Effector memory CD4-positive, alpha-beta T cell (primary cell): ENCODE measurements around the gene TMEM61.
A peak's percentile ranks its signal among the peaks of the same experiment; 100 is the strongest.
"Not testable (repeated sequence)": the region's sequence is repeated elsewhere in the genome, so short reads cannot be mapped to it uniquely, and the experiment has no call there.

Source experiments
- DNase-seq, 3 donors: peaks; one replicate each; pipeline ENCODE4 v3.0.0-alpha.2; 2020
- H3K27ac ChIP-seq: 2 replicates; pipeline ENCODE4 v1.7.0; 2013; ENCODE audit warnings: mild to moderate bottlenecking, low read length, moderate library complexity; ENCODE audit not compliant: insufficient read depth, poor library complexity, severe bottlenecking
- H3K27me3 ChIP-seq: replicated peaks from 2 replicates; pipeline ENCODE4 v1.7.0; 2013; ENCODE audit warnings: mild to moderate bottlenecking, low read length; ENCODE audit not compliant: insufficient read depth, control insufficient read depth, poor library complexity, severe bottlenecking
- H3K36me3 ChIP-seq: 2 replicates; pipeline ENCODE4 v1.7.0; 2013; ENCODE audit warnings: mild to moderate bottlenecking, low read length, moderate library complexity; ENCODE audit not compliant: control insufficient read depth, insufficient read depth
- H3K4me1 ChIP-seq: 2 replicates; pipeline ENCODE4 v1.7.0; 2013; ENCODE audit warnings: low read length, mild to moderate bottlenecking; ENCODE audit not compliant: control insufficient read depth, insufficient read depth, poor library complexity, severe bottlenecking
- H3K4me3 ChIP-seq: 2 replicates; pipeline ENCODE4 v1.7.0; 2013; ENCODE audit warnings: low read length, low read depth, mild to moderate bottlenecking; ENCODE audit not compliant: insufficient read depth, poor library complexity, severe bottlenecking
- H3K9me3 ChIP-seq: 2 replicates; pipeline ENCODE4 v1.7.0; 2013; ENCODE audit warnings: mild to moderate bottlenecking, low read length, moderate library complexity; ENCODE audit not compliant: control insufficient read depth

The TMEM61 gene

DNA sequence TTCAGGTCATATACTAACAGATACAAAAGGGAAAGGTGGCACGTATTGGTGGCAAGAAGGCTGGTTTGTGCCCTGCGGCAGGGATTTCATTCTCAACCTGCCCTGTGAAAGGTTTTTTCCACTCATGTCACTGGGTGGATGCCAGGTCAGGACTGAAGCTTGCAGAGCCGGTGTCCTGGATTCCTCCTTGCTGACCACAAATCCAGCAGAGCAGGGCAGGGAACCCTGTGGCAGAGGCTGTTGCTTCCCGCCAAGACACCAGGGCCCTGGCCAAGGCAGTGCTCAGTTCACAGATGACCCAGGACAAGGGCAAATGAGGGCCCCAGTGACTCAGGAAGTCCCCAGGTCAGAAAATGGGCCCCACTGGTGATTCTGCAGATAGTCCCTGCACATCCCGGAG is 34.7 kb downstream of the TMEM61 start:
- Histone ChIP-seq H3K9me3 (no peaks in the 10 kb centered on the region), H3K4me3 (no peak overlapping the region), H3K27ac (no peak overlapping the region), H3K27me3 (no peaks in the 10 kb centered on the region), H3K4me1 (no peaks in the 10 kb centered on the region), H3K36me3 (no peaks in the 10 kb centered on the region)
- no peak for DNase-seq

DNA sequence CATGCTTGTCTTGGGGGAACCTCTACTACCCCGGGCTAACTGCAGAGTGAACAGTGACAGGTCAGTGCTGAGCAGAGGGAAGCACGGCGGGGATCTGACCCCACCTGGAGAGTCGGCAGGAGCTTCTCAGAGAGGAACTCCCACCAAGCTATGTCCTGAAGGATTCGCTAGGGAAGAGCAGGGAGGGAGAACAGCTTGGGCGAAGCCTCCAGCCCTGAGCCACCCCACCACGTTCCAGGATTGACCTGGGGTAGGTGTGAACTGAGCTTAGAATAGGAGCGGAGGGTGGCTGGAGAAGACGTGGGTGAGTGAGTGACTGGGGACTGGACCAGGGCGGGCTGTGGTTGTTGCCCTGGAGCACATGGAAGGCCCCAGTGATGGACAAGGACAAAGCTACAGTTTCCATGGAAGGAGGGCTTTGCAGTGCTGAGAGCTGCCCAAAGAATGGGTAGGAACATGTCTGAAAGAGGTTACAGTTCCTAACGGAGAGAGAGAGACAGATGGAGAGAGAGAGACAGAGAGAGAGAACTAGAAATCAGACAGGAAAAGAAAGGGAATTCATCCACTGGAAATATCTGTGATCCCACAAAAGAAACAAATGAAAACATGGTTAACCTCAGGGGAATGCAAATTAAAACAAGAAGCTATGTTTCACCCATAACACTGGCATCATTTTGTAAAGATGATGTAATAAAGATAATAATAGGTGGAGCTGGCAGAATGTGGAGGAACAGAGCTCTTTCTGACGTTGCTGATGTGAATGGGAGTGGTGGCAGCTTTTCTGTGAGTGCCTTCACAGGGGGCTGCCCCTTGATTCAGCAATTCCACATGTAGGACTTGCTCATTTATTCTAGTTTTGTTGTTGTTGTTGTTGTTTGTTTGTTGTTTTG is 35.5 kb downstream of the TMEM61 start:
- no peak for DNase-seq
- Histone ChIP-seq H3K4me1 (no peaks in the 10 kb centered on the region), H3K4me3 (no peak overlapping the region), H3K27ac (no peak overlapping the region), H3K27me3 (no peaks in the 10 kb centered on the region), H3K9me3 (no peaks in the 10 kb centered on the region), H3K36me3 (no peaks in the 10 kb centered on the region)

DNA sequence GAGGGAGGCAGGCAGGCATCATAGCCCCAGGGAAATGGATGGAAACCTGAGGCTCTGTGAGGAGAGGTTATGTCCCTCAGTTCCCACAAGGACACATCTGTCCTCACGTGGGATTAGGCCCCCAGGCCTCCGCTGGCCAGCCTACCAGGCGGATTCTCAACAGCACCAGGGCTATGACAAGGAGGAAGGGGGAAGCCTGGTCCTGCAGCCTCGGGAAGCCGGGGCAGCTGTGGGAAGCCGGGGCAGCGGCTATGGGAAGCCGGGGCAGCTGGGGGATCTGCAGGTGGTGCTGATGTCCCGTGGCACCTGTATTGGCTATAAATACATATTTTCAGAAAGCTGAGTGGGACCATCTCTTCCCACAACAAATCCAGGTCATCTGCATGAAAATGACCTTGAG is 38.0 kb downstream of the TMEM61 start:
- DNase-seq = no peak

DNA sequence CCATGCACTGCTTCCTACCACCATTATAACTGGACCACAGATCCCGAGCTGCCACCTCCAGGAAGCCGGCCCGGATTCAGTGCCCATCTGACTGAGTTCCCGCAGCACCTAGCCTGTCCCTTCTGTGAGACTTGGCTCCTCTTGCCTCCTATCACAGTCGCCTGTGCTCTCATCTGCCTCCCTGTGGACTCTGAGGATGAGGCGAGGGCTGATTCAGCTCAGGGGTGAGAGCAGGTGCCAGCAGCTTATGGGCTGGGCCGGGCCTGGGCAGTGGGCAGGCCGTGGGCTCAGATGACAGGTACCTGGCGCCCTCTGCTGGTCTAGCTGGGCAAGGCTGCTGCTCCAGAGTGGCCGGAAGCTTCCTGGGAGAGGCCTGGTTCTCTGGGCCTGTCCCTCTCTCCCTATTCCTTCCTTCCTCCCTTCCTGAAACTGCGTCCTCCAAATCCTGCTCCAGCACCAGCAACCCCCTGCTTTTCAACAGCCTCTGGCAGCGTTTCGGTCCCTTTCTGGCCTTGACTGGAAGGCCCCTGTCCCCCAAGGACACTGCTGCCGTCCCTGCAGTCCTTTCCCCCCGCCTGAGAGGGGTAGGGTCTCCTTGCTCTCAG is 41.6 kb downstream of the TMEM61 start:
- Histone ChIP-seq H3K27me3 (peaks cover 4% of the 10 kb centered on the region), H3K4me3 (no peak overlapping the region), H3K36me3 (no peaks in the 10 kb centered on the region), H3K4me1 (no peaks in the 10 kb centered on the region), H3K9me3 (no peaks in the 10 kb centered on the region), H3K27ac (no peak overlapping the region)
- peak; percentile 22 to 45 (median 23) for DNase-seq

More for the DNA sequence above, 38.0 kb downstream of the TMEM61 start:
- no peaks in the 10 kb centered on the region for H3K36me3 ChIP-seq
- no peaks in the 10 kb centered on the region for H3K9me3 ChIP-seq
- no peaks in the 10 kb centered on the region for H3K4me1 ChIP-seq
- no peak overlapping the region for H3K27ac ChIP-seq
- peaks cover 4% of the 10 kb centered on the region for H3K27me3 ChIP-seq
- no peak overlapping the region for H3K4me3 ChIP-seq

DNA sequence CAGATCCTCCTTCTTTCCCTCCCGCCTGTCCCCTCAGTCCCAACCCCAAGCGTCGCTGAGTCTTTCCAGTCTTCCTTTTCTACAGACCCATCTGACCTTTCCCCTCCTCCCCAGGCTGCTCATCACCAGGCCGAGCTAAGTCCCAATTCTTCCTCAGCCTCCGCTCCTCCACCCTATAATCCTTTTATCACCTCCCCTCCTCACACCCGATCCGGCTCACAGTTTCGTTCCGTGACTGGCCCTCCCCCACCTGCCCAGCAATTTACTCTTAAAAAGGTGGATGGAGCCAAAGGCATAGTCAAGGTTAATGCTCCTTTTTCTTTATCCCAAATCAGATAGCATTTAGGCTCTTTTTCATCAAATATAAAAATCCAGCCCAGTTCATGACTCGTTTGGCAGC is 43.7 kb downstream of the TMEM61 start:
- not testable (repeated sequence) for DNase-seq, H3K4me1 ChIP-seq, H3K9me3 ChIP-seq, H3K27ac ChIP-seq, H3K4me3 ChIP-seq, H3K36me3 ChIP-seq, H3K27me3 ChIP-seq

DNA sequence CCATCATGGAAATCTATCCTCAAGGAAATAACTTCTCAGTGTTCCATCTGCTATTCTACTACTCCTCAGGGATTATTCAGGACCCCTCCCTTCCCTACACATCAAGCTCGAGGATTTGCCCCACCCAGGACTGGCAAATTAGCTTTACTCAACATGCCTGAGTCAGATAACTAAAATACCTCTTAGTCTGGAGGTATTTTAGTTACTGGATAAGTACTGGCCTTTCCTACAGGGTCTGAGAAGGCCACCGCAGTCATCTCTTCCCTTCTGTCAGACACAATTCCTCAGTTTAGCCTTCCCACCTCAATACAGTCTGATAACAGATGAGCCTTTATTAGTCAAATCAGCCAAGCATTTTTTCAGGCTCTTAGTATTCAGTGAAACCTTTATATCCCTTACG is 46.3 kb downstream of the TMEM61 start:
- DNase-seq, H3K27ac ChIP-seq, H3K4me3 ChIP-seq, H3K4me1 ChIP-seq, H3K9me3 ChIP-seq, H3K27me3 ChIP-seq, H3K36me3 ChIP-seq: not testable (repeated sequence)

DNA sequence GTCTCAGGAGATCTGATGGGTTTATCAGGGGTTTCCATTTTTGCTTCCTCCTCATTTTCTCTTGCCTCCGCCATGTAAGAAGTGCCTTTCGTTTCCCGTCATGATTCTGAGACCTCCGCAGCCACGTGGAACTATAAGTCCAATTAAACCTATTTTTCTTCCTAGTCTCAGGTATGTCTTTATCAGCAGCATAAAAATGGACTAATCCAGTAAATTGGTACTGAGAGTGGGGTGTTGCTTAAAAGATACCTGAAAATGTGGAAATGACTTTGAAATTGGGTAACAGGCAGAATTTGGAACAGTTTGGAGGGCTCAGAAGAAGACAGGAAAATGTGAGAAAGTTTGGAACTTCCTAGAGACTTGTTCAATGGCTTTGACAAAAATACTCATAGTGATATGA is 50.7 kb downstream of the TMEM61 start:
- not testable (repeated sequence) for H3K4me1 ChIP-seq, H3K9me3 ChIP-seq, H3K27ac ChIP-seq, H3K27me3 ChIP-seq, H3K4me3 ChIP-seq, H3K36me3 ChIP-seq, DNase-seq

DNA sequence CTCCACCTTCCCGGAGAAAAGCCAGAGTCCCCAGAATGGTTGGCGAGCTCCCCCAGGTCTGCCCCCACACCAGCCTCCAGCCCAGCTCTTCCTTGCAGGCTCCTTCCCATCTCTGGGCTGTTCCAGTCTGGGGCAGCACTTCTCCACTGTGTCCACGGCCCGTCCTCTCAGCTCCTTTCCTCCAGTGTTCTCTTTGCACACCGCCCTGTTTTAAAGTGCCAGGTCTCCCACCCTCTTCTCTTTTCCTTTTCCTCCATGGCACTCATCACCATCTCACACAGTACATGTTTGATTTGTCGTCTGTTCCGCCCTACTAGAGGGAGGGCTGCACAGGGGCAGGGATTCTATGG is 52.8 kb downstream of the TMEM61 start:
- Histone ChIP-seq H3K4me3 (no peak overlapping the region), H3K4me1 (no peaks in the 10 kb centered on the region), H3K27ac (no peak overlapping the region), H3K9me3 (no peaks in the 10 kb centered on the region), H3K36me3 (no peaks in the 10 kb centered on the region), H3K27me3 (peaks cover 11% of the 10 kb centered on the region)
- DNase-seq = no peak

DNA sequence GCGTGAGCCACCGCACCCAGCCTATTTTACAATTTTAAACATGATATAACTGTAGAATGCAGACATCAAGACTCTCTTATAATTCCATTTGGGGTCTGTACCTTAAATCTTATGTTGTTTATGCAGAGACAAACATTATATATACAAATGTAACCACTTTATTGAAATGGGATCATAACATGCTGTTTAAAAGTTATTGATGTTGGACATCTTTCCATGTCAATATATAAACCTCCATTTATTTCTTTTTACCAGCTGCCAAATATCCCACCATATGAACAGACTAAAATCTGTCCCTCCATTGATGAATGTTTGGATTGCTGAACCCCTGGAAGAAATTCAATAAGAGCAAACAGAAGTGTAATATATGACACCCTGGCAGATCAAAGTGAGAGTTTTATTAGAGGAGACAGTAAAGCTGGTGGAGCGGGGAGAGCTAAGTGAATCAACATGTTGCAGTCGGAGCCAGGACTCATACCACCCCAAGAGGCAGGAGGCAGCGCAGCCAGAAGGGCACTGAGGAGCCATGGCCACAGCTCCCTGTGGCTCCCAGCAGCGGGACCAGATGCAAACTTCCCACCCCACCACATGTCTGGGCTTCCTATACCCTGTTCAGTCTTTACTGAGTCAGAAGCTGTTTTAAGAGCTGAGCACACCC is 54.2 kb downstream of the TMEM61 start:
- Histone ChIP-seq H3K4me3 (no peak overlapping the region), H3K36me3 (no peaks in the 10 kb centered on the region), H3K9me3 (no peaks in the 10 kb centered on the region), H3K4me1 (no peaks in the 10 kb centered on the region), H3K27ac (no peak overlapping the region), H3K27me3 (peaks cover 11% of the 10 kb centered on the region)
- DNase-seq = no peak

DNA sequence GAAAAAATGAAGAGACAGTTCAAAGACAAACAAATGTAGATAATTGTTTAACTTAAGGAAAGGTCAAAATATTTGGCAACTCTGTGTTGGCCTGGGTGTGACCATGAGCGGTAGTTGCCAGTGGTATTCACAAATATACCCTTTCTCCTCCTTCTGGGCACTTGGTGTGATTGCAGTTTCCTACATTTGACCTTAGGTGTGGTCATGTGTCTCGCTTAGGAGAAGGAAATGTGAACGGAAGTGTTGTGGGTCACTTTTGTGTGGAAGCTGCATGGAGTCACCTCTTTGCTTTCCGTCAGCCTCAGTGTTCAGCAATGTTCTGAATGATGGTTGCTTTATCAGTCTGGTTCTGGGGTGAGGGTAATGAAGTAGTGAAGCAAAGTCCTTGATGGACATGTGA is 55.5 kb downstream of the TMEM61 start:
- H3K27ac ChIP-seq = no peak overlapping the region
- DNase-seq = no peak

More for the DNA sequence above, 55.5 kb downstream of the TMEM61 start:
- H3K27me3 ChIP-seq = peaks cover 11% of the 10 kb centered on the region
- H3K4me1 ChIP-seq = no peaks in the 10 kb centered on the region
- no peak overlapping the region for H3K4me3 ChIP-seq
- H3K36me3 ChIP-seq = no peaks in the 10 kb centered on the region
- no peaks in the 10 kb centered on the region for H3K9me3 ChIP-seq
